DMS 273 (cell line): ENCODE data around the gene VWA3B.
A peak's percentile ranks its signal among the peaks of the same experiment; 100 is the strongest.
"Not testable (repeated sequence)": the region's sequence is repeated elsewhere in the genome, so short reads cannot be mapped to it uniquely, and the experiment has no call there.

Experiments
- DNase-seq: peaks from one replicate; lab custom pipeline; 2025; ENCODE audit not compliant: unreplicated experiment; lab: John Stamatoyannopoulos, UW

Gene VWA3B

GRCh38 chr2:98086491-98087446, at the start of gene VWA3B:
VWA3B (plus strand) TSS chr2:98087167; CDS start chr2:98093093, 5,926 bp downstream.
- DNase-seq: peak; percentile 87

DNA sequence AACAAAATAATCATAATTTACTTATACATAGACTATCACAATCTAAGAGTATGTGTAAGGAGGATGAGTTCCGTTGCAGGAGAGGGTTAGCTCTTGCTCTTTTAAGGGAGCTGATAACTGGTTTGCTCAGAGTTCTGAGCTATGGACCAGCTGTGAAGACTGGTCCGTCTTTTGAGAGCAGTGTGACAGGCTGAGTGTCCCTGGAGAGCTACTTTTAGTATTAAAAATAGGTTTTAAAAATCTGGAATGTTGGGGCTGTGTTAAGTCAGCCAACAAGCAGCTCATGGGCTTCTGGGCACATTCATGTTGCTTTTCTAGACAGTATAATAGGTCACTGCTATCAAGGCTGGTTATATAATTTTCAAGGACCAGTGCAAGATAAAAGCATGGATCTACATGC, 49.8 kb upstream of the VWA3B start:
- no peak for DNase-seq

DNA sequence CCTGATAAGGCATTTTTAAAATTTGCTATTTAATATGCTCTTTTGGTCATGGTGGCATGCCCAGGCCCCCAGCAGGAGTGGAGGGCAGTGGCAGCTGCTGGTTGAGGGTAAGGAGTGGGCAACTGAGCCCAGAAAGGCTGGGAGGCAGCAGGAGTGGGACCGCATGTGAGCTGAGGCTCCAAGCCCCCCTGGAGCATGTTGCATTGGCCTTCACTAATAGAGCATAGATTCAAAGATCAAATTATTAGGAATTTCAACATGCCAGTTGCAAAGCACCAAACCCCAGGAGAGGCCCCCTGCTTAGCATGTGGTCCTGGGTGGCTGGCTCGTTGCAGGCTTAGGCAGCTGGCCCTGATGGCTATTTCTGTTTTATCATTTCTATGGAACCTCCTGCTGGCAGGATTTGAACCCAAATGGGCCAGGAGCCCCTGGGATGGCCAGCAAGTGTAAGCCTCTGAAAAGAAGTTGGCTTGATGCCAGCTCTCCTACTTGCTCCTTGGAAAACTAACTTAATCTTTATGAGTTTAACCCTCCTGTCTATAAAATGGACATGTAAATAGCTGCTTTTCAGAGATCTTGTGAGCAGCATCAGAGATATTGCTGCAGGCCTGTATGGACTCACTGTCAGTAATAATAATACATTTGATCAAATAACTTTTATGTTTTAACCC, 49.2 kb upstream of the VWA3B start:
- peak; percentile 26 for DNase-seq

DNA sequence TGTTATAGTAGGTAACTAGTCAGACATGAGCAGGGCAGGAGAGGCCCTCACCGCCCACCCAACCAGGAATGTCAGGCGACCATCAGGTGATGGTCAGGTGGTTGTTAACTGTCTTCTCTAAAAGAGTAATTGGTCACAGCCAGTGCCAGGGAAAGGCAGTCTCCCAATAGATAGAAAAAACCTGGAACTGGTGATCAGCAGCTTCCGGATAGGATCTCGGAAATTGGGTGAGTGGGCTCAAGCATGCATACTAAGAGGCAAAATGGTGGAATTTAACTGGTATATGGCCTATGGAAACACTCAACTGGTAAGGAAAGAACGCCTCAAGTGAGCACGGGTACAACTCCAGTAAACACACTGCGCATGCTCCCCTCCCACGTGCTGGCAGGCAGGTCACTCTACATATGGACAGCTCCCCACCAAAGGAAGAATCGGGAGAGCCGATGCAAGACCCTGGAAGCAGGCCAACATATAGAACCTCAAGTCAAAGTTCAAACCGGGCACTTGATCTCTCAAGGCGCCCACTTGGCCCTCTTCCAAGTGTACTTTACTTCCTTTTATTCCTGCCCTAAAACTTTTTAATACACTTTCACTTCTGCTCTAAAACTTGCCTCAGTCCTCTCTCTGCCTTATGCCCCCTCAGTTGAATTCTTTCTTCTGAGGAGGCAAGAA, 47.7 kb upstream of the VWA3B start:
- no peak for DNase-seq

DNA sequence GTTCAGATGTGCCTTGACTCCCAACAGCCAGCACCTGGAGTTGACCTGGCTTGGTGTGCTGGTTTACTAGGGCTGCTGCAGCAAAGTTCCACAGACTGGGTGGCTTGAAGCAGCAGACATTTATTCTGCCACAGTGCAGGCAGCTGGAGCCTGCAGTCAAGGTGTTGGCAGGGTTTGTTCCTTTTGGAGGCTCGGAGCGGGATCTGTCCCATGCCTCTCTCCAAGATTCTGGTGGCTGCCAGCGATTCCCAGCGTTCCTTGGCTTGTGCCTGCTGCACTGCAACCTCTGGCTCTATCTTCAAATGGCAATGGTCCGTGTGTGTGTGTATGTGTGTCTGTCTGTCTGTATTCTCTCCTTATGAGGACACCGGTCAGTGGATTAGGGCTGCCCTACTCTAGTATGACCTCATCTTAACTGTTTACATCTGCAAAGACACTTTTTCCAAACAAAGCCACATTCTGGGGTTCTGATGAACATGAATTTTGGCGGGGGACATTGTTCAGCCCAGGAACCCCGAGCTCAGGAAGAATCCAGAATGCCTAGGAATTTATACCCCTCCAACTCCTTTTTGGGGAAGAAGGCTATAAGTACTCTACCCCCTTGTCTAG, 46.5 kb upstream of the VWA3B start:
- DNase-seq: no peak

- DNase-seq: no peak
Measured at GRCh38 chr2:98043101-98043500, 43.9 kb upstream of the VWA3B start.

DNA sequence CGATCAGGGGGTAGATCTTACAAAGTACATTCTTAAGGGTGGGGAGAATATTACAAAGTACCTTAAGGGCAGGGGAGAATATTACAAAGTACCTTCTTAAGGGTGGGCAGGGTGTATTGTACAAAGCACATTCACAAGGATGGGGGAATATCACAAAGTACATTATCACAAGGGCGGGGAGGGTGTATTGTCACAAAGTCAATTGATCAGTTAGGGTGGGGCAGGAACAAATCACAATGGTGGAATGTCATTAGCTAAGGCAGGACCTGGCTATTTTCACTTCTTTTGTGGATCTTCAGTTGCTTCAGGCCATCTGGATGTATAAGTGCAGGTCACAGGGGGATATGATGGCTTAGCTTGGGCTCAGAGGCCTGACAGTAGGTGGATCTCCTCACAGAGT, 42.2 kb upstream of the VWA3B start:
- not testable (repeated sequence) for DNase-seq

DNA sequence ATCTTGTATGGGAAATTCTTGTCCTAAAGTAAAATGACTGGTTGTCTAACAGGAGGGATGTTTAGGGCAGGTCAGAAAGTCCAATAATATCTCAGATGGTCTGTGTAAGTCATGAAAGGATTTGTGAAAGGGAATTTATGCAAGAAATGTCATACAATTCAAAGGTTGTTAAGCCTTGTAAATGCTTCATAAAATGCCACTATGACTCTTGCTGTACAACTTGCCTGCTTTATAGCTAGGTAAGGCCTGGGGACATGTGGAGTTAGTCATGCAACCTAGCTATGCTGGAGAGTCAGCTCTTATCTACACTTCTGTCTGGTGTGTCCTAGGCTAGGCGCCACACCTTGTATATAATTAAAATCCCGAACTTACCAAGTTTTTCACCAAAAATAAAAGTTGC, 36.9 kb upstream of the VWA3B start:
- no peak for DNase-seq

DNA sequence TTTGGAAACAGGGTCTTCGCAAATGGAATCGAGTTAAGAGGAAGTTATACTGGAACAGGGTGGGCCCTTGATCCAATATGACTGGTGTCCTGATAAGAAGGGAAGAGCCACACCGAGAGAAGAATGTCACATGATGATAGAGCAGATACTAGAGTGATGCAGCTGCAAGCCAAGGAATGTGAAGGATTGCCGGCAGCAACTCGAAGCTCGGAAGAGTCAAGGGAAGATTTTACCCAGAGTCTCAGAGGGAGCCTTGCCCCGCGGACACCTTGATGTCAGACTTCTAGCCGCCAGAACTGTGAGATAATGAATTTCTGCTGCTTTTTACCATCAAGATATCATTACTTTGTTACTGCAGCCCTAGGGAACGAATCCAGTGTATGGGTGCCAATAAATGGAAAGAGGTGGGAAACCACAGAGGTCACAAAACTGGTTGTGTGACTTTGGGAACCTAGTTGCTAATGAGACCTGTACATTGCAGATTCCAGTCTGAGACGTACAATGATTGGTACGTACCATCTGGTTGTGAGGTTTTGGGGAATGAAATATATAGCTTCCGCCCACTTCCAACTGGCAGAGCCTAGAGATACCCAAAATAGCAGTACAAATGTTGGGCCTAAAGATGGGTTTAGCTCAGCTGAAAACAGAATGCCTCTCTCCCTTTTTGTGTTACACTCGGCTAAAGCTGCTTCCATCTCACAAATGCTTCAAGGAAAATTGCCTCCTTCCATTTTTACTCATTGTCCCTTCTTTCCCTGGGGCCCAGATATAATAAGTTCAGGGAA, 28.6 kb upstream of the VWA3B start:
- no peak for DNase-seq

- no peak for DNase-seq
Measured at GRCh38 chr2:98060277-98060676, 26.7 kb upstream of the VWA3B start.

DNA sequence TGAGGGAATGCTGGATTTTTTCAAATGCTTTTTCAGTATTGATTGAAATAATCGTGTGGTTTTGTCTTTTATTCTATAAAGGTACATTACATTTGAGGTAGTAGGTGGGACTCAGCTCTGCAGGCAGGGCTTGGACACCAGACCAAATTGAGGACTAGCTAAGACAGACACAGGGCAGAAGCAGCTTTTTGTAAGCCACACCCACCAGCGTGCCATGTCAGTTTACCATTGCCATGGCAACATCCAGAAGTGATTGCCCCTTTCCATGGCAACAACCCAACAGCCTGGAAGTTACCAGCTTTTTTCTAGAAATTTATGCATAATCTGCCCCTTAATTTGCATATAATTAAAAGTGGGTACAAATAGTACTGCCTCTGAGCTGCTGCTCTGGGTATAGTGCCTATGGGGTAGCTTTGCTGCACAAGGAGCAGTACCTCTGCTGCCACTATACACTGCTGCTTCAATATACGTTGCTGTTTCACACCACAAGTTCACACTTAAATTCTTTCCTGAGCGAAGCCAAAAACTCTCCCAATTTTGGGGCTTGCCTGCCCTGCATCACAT, 23.6 kb upstream of the VWA3B start:
- no peak for DNase-seq

DNA sequence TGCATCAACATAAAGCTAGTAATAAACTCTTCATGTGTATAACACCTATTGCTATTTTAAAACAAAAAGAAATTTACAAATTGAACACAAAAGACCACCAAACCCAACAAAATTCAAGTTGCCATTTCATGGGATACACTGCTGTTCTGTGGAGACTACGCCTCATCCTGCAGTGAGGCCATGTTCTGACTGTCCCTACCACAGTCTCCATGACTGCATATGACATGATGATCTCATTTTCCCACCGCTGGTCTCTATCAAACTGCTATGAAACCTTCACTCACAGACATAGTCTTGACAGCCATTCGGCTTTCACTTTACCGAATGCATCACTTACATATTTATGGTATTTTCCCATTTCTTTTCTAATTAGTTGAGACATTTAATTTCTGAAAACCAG, 21.2 kb upstream of the VWA3B start:
- DNase-seq: no peak

DNA sequence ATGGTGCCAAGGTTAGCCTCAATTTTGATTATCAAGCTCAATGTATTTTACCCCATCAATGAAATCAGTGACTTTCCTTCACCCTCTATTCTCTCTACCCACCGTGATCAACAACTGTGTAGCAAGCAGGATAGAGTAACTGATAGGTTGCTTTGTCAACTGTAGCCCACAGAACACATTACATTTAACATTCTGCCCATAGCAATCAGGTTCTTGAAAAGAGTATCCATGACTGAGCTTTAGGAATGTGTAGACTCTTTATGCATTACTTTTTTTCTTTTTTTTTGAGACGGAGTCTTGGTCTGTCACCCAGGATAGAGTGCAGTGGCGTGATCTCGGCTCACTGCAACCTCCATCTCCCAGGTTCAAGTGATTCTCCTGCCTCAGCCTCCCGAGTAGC, 19.8 kb upstream of the VWA3B start:
- no peak for DNase-seq

GRCh38 chr2:98070081-98070480, 16.9 kb upstream of the VWA3B start:
- DNase-seq: no peak

- DNase-seq: no peak
Measured at GRCh38 chr2:98072442-98072841, 14.5 kb upstream of the VWA3B start.

- DNase-seq: no peak
Measured at GRCh38 chr2:98078701-98079100, 8.3 kb upstream of the VWA3B start.

DNA sequence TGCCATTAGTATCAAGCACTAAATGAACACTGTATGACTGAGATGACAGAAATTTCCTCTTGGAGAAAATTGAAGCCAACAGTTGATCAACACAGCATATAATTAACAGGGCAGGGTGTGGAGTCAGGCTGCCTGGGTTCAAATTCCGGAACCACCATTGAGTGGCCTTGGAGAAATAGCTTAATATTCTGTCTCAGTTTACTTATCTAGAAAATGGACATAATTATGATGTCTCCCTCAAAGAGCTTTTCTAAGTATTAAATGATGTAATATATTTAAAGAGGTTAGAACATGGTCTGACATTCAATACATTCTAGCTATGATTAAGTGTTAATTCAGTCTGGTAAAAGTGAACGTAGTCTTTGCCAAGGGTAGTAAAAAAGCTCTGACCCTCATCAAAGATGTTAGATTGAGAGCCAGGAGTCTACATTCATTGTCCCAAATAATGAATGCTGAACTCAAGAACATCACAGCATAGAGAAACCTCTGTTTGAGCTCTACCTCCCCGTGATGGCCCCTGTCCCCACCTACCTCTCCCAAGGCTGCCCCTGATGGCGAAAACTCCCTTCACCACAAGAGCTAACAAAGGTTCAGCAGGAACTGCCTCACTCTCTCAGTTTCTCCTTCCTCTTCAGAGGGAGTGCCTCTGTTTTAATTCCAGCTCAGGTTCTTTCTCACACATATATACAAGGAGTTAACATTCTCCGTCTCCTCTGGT, 2.7 kb upstream of the VWA3B start:
- DNase-seq: no peak

DNA sequence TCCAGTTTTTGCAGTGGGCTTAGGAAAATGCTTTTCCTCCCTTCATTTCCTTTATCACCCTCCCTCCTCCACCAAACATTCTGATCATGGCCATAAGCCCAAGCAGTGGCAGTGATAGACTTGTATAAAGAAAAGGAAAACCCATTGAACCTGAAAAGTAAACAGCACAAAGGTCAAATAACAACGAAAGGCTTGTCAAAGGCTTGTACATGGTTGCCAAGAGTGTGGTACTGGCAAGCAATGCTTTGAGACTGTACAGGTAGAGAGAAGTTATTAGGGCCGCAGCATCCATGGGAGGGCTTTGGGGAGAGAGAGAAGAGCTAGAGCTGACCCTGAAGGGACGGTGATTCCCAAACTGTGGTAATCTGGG, 2.1 kb upstream of the VWA3B start:
- DNase-seq: no peak

- no peak for DNase-seq
Measured at GRCh38 chr2:98085649-98086048, 1.3 kb upstream of the VWA3B start.
